GM04503 (cell line): Measurements from ENCODE around the gene ZNF593.

Experiments used
- DNase-seq: peaks from one replicate; pipeline ENCODE4 v3.0.0-alpha.2; 2012; ENCODE audit warnings: low read depth

ZNF593 gene

GRCh38 chr1:26169198-26169554, 532 bp upstream of the ZNF593 start:
- DNase-seq, result no peak

DNA sequence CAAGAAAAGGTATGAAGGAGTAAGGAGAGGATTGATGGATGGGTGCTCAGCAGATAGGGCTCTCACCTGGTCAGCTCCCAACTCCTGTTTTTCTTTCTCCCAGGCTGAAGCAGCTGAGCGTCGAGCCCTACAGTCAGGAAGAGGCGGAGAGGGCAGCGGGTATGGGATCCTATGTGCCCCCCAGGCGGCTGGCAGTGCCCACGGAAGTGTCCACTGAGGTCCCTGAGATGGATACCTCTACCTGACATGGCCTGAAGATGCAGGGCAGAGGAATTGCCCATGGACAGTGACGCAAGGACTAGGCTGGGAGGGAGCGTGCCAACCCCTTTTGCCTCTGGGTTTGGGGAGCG, 739 bp downstream of the ZNF593 start:
- DNase-seq, result no peak

DNA sequence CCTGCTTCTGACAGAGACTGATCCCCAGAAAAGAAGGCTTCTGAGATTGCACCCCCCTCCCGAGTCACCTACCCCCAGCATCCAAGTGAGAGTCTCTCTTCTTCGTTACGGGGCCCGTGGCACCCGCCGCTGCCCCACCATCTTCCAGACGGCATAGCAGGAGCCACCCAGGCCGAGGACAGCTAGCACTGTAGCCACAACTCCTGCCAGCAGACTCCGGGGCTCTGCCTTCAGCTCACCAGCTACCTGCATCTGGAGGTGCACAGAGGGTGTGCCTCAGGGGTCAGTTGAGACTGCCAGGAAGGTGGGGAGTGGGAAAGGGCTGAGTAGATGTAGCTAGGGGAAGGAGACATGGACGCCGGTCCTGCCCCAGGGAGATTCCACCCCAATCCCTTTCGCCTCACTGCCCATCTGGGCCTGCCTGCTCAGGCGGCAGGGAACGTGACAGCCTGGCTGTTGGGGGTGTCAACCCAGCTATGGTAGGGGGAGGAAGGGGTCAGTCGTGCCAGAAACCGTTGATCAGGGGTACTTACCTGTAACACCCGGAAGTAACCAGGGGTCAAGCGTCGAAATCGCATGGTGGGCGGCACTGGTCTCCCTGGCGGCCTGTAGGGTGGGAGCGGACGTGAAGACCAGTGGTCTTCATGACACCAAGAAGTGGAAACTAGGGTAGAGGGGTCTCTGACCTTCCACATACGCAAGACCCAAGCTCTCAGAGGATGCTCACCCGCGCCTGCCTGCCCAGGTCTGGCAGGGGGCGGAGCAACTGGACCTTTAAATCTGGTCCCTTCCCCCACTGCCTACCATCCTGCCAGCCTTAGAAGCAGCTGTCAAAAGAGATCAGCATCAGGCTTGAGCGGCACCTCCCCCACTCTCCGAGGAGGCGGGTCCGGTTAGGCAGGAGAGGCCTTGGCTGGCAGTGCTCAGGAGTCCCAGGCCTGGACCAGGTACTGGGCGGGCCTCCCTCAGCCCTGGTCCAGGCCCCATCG, 1.7 kb downstream of the ZNF593 start, which contains the start of gene ZNF593OS:
Gene ZNF593OS (minus strand): TSS at position 749 of the 989 bp plus-strand sequence. CDS start 171 bp downstream, at position 578.
- DNase-seq, result no peak

GRCh38 chr1:26175346-26175745, 5.6 kb downstream of the ZNF593 start:
- no peak for DNase-seq

- DNase-seq, result no peak
Measured at GRCh38 chr1:26177182-26177684, 7.5 kb downstream of the ZNF593 start, which contains the start of gene CNKSR1. Gene CNKSR1 (plus strand): TSS chr1:26177491. CDS start chr1:26177548, 57 bp downstream.

GRCh38 chr1:26180010-26180506, 10.3 kb downstream of the ZNF593 start:
- DNase-seq, result no peak

- DNase-seq, result no peak
Measured at GRCh38 chr1:26181586-26182382, 12.1 kb downstream of the ZNF593 start.

GRCh38 chr1:26182383-26182696, 12.6 kb downstream of the ZNF593 start:
- no peak for DNase-seq

- DNase-seq, result no peak
Measured at GRCh38 chr1:26184086-26184485, 14.4 kb downstream of the ZNF593 start.

- DNase-seq, result no peak
Measured at GRCh38 chr1:26184883-26185282, 15.2 kb downstream of the ZNF593 start.

DNA sequence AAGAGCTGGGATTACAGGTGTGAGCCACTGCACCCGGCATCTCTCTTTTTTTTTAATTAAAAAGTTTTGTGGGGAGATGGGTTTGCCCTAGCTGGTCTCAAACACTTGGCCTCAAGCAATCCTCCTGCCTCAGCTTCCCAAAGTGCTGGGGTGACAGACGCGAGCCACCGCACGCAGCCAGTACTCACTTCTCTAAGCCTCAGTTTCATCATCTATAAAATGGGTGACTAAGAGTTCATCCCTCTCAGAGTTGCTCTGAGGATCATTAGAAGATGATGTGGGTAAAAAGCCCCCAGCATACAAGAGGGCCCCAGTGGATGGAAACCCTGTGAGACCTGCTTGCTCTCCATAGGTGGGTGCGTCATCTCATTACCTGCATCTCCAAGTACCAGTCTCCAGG, 18.2 kb downstream of the ZNF593 start:
- no peak for DNase-seq

- no peak for DNase-seq
Measured at GRCh38 chr1:26188477-26188876, 18.8 kb downstream of the ZNF593 start.

DNA sequence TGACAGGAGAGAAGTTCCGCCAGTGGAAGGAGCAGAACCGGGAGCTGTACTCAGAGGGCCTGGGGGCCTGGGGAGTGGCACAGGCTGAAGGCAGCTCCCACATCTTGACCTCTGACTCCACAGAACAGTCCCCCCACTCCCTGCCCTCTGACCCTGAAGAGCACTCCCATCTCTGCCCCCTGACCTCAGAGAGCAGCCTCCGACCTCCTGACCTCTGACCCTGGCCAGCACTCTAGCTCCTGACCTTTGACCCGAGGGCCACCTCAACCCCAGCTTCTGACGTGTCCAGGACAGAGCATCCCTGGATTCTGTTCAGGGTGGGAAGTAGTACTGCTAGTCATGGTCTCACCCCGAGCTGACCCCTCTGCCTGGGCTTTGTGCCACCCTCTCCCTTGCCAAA, 19.6 kb downstream of the ZNF593 start:
- DNase-seq, result no peak

DNA sequence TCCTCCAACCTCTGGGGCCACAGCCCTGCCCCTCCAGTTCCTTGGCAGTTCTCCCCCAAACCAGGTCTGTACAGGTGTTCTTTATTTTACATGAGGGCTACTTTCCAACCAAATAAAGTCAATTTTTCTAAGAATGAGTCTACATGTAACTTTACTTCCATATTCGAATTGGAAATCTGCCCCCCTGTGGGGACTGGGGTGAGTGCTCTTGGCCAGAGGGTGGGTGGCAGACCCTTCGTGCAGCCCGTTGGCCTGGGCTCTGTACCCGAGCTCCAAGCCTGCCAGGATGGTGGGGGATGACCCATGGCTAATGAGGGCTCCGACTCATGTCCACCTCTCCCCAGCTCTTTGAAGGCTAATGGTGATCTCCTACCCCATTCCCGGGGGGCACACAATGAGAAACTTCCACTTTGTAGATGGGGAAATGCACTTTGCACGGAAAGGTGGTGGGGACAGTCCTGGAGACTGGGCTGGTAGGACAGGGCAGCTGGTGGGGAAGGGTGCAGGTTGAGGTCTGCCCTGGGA, 20.1 kb downstream of the ZNF593 start:
- no peak for DNase-seq

DNA sequence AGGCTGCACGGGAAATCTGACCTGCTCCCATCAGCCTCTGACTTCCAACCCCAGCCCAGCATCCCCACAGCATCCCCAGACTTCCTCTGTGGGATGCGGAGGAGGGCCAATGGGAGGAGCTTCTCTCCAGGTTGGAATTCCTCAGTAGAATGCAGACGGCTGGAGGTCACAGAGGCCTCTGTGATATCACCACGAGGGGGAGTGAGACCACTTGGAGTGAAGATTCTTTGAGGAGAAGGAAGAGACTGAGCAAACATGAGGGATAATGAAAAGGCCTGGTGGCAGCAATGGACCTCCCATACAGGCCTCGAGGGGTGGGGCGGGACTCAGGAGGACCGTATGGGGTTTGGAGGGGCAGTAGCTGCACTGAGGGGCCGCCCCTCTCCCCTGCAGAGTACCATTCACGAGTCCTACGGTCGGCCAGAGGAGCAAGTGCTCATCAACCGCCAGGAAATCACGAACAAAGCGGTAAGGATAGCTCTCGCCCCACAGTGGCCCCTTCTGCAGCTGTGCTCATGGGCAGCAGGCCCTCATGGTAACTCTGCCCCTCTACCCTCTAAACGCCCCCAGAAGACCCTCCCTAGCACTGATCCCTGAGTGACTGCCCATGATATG, 20.8 kb downstream of the ZNF593 start, which contains the start of gene CATSPER4:
Gene CATSPER4 (plus strand): TSS at position 230 of the 615 bp plus-strand sequence. CDS start 26 bp downstream, at position 256.
- DNase-seq, result no peak

DNA sequence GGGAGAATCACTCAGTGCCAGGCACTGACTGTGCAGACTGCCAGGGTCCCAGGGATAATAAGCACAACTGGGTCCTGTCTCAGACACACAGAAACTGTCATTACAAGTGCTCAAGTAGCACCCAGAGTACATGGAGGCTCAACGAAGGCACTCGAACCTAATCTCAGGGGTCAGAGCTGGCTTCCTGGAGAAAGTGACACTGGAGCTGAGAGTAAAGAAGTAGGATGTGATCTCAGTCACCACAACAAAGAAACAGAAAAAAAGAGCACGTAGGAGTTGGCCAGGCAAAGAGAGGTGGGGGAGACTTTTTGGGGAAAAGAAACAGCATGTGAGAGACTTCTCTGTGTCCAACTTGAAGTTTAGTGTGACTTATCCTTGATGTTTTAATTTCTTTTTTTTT, 22.0 kb downstream of the ZNF593 start:
- DNase-seq, result no peak

GRCh38 chr1:26195805-26196204, 26.1 kb downstream of the ZNF593 start:
- DNase-seq, result no peak

DNA sequence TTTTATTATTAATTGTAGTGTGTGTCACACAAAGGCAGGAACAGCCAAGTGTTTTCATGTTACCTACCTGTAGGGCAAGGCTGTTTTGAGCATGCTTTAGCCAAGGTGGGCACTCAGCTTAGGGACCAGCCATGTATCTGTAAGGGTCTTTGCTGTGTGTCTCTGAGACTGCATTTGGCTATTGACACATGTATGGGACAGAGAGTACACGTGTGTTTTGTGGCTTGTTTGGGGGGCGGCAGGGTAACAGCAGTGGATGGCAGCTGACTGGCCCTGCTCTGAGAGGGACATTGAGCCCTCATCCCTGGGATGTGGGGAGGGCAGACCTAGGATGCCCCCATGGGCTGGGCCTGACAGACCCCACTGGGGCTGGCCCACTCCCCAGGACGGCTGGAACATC, 27.6 kb downstream of the ZNF593 start:
- DNase-seq, result no peak

GRCh38 chr1:26197813-26198212, 28.1 kb downstream of the ZNF593 start:
- no peak for DNase-seq

DNA sequence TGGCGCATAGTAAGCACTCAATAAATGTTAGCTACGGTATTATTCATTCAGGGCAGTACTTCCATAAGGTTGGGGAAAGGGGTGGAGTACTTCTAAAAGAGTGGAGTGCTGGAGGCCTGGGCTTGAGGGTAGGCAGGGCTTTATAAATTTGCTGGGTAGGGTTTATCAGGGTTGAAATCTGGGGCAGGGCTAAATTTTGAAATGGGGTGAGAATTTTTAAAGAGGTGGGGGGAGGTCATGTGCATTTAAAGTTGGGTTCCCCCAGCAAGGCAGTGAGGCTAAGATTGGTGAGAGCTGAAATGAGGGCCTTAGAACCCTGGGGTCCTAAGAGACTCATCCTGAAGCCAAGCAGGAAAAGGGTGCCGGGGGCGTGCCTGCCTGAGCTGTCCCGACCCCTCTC, 30.7 kb downstream of the ZNF593 start:
- DNase-seq, result no peak

- DNase-seq, result no peak
Measured at GRCh38 chr1:26203642-26204318, 34.1 kb downstream of the ZNF593 start.
